Measurements from ENCODE around the gene SGO1.

DNA sequence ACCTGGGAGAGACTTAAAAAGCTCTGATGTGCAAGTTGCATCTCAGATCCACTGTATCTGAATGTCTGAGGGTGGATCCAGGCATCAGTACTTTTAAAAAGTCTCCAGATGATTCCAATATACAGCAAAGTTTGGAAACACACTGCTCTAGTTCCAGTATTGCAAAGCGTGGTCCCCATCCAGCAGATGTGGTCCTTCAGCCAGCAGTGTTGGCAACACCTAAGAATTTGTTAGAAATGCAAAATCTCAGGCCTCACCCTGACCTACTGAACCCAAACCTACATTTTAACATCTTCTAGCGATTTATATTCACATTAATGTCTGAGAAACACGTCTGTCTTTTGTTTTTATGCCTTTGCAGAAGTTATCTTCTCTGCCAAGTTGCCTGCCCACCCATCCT, 32.2 kb upstream of the SGO1 start:
- TF ChIP-seq POLR2A (IDR thresholded peaks at IDR 0.05) (no peak), POLR2AphosphoS5 (IDR thresholded peaks at IDR 0.05) (no peak)
- TF ChIP-seq, protein P1, sequence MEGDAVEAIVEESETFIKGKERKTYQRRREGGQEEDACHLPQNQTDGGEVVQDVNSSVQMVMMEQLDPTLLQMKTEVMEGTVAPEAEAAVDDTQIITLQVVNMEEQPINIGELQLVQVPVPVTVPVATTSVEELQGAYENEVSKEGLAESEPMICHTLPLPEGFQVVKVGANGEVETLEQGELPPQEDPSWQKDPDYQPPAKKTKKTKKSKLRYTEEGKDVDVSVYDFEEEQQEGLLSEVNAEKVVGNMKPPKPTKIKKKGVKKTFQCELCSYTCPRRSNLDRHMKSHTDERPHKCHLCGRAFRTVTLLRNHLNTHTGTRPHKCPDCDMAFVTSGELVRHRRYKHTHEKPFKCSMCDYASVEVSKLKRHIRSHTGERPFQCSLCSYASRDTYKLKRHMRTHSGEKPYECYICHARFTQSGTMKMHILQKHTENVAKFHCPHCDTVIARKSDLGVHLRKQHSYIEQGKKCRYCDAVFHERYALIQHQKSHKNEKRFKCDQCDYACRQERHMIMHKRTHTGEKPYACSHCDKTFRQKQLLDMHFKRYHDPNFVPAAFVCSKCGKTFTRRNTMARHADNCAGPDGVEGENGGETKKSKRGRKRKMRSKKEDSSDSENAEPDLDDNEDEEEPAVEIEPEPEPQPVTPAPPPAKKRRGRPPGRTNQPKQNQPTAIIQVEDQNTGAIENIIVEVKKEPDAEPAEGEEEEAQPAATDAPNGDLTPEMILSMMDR (IDR thresholded peaks at IDR 0.05 in 8 of 11, conservative IDR thresholded peaks at IDR 0.05 in 3 of 11) = no peak
